ENCODE data around the gene RFC2.

Gene RFC2

DNA sequence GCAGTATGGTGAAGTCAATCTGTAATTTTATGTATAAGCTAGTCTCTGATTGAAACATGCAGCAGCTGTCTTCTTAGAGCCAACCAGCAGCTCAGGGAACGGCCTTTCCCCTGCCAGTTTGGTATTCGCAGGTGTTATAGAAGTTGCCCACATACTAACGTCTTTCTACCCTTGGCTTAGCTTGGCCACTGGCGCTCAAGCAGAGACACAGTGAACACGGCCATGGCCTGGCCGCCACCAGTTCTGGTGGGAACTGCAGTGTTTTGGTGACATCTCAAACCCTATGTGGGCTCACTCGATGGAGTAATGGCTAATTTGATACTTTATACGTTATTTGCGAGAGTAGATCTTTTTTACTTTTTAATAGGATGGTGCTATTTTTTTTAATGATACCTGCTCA lies 63.0 kb downstream of the RFC2 start:
- Mint-ChIP-seq H3K27me3 (no peaks in the 10 kb centered on the region), H3K9me3 (no peaks in the 10 kb centered on the region), H3K36me3 (peaks cover 31 to 65% of the 10 kb centered on the region in 2 donors), H3K27ac (no peak overlapping the region), H3K4me3 (no peak overlapping the region), H3K4me1 (peaks cover 16 to 38% of the 10 kb centered on the region in 2 donors)
- DNase-seq (no peak), ATAC-seq (replicated peaks) (no peak)

DNA sequence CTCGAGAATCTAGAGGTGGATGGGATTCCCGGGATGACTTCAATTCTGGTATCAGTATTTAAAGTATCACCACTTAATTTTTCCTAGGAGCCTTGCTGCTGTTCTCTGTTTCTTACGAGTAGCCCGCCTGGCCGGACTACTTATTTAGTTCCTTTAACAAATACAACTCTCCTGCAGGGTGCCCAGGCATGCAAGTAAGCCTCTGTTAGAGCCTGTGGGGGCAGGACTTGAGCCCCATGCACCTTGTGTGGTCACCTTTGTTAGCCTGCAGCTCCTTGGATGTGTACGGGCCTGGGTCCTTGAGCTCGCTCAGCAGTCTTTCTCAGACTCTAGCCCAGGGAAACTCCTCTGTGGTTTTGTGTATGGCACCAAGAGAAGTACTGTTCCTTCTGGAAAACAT lies 63.9 kb downstream of the RFC2 start:
- H3K36me3 Mint-ChIP-seq = peaks cover 31 to 58% of the 10 kb centered on the region in 2 donors

DNA sequence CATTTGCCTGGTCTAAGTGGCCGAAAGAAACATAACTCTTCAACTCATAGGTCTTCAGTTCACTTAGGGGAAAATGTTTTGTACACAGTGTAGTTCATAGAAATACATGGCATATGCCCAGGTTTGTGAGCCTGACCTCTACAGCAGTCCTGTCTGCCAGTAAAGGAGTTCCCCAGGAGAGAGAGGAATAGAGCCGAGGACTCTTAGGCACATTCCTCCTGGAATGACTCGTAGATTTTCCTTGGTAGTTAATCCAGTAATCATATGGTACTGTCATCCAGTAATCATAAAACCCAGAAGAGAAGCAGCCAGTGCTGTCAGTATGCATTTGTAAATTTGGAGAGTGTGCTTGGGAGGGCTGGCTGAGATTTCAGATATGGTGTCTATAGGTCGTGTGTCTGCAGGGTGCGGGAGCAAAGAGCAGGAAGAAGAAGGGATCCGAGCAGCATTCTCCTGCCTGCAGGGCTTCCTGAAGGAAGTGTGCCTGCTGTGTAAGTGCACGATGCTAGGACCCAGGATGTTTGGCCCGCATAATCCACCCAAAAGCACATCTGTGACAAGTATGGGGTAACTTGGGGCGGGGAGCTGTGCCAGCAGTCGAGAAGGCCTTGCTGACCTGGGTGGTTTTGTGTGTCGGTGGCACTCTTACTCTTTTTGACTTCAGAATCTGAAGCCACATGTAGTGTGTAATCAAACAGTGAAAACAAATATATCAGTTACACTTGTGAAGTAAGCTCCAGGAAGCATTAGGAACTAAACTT lies 66.1 kb downstream of the RFC2 start:
- ATAC-seq (replicated peaks) (no peak), DNase-seq (no peak)
- Mint-ChIP-seq H3K4me3 (no peak overlapping the region), H3K27me3 (no peaks in the 10 kb centered on the region), H3K9me3 (no peaks in the 10 kb centered on the region), H3K27ac (peak overlapping the region; percentile 37), H3K4me1 (peaks cover 26 to 55% of the 10 kb centered on the region in 2 donors), H3K36me3 (peaks cover 28 to 48% of the 10 kb centered on the region in 2 donors)

More for the DNA sequence above, 63.9 kb downstream of the RFC2 start:
- H3K27ac Mint-ChIP-seq = peak overlapping the region; percentile 22
- no peaks in the 10 kb centered on the region for H3K27me3 Mint-ChIP-seq
- peaks cover 16 to 46% of the 10 kb centered on the region in 2 donors for H3K4me1 Mint-ChIP-seq
- DNase-seq (no peak), ATAC-seq (replicated peaks) (no peak)
- no peaks in the 10 kb centered on the region for H3K9me3 Mint-ChIP-seq
- H3K4me3 Mint-ChIP-seq = no peak overlapping the region

DNA sequence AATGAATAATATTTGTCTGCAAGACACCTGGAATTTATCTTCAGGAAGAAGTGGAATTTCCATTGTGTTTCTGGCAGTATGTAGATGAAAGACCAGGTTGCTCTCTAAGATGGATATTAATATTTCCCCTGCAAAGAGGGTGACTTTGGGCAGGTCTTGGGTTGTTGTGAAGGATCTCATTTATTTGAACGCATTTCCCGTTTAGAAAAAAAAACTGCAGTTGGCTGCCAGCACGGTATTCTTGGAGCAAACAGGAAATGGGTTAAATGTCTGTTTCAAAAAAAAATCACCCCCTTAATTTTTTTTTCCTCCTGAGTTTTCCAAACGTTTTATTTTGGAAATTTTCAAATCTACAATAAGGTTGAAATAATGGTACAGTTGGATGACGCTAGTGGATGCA lies 68.6 kb downstream of the RFC2 start:
- H3K9me3 Mint-ChIP-seq = no peaks in the 10 kb centered on the region
- no peak overlapping the region for H3K4me3 Mint-ChIP-seq
- peak overlapping the region; percentile 9 for H3K27ac Mint-ChIP-seq
- no peaks in the 10 kb centered on the region for H3K27me3 Mint-ChIP-seq
- DNase-seq (no peak), ATAC-seq (replicated peaks) (no peak)
- peaks cover 24 to 49% of the 10 kb centered on the region in 2 donors for H3K36me3 Mint-ChIP-seq
- H3K4me1 Mint-ChIP-seq = peaks cover 40 to 80% of the 10 kb centered on the region in 2 donors

DNA sequence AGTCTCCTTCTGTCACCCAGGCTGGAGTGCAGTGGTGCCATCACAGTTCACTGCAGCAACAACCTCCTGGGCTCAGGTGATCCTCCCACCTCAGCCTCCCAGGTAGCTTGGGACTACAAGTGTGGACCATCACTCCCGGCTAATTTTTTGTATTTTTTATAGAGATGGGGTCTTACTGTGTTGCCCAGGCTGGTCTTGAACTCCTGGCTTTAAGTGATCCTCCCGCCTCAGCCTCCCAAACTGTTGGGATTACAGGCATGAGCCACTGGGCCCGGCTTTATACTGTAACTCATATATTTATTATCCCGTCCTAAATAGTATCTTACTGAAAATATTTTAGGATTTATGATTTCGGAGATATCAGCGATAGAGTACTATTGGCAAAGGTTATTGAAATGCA lies 69.2 kb downstream of the RFC2 start:
- H3K27ac Mint-ChIP-seq = no peak overlapping the region
- ATAC-seq (replicated peaks) (no peak), DNase-seq (no peak)
- peak overlapping the region in 1 of 2 donors; percentile 8 for H3K4me3 Mint-ChIP-seq
- peaks cover 19 to 43% of the 10 kb centered on the region in 2 donors for H3K36me3 Mint-ChIP-seq
- H3K9me3 Mint-ChIP-seq = no peaks in the 10 kb centered on the region
- H3K27me3 Mint-ChIP-seq = no peaks in the 10 kb centered on the region
- peaks cover 44 to 84% of the 10 kb centered on the region in 2 donors for H3K4me1 Mint-ChIP-seq

DNA sequence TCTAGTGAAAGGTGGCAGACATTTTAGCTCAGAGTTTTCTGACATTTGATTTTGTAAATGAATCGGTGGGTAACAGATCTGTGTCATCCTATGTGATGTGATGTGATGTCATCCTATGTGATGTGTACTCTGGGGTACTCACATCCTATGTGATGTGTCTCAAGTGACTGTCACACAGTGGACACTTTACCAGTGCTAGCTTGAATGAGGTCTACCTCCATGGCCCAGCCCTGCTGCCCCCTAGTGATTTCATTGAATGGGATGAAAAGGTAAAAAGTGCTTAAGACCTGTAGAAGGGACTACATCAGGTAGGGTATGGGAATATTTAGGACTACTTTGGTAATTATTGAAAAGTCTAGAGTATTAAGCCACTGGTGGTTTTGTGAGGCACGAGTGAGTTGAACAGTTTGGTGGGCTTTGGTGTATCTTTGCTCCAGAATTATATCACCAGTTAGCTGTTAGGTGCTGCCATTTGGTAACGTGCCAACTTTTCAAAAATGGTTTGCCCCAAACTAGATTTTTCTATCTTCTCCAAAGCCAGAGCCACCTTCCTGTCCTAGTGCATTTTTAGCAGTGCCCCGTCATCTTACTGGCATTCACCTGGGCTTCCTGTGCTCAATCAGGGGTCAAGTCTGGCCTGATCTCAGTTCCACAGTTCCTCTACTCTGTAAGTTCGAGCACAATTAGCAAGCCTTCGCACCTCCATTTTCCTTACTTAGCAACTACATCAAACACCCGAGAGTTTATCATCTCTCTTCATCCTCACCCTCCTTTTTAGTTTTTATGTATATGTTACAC lies 70.3 kb downstream of the RFC2 start:
- no peak overlapping the region for H3K4me3 Mint-ChIP-seq
- DNase-seq (no peak), ATAC-seq (replicated peaks) (peak; percentile 49 to 60)
- H3K36me3 Mint-ChIP-seq = peaks cover 20 to 40% of the 10 kb centered on the region in 2 donors
- no peaks in the 10 kb centered on the region for H3K27me3 Mint-ChIP-seq
- no peaks in the 10 kb centered on the region for H3K9me3 Mint-ChIP-seq
- peaks cover 45 to 90% of the 10 kb centered on the region in 2 donors for H3K4me1 Mint-ChIP-seq
- peak overlapping the region; percentile 32 for H3K27ac Mint-ChIP-seq

DNA sequence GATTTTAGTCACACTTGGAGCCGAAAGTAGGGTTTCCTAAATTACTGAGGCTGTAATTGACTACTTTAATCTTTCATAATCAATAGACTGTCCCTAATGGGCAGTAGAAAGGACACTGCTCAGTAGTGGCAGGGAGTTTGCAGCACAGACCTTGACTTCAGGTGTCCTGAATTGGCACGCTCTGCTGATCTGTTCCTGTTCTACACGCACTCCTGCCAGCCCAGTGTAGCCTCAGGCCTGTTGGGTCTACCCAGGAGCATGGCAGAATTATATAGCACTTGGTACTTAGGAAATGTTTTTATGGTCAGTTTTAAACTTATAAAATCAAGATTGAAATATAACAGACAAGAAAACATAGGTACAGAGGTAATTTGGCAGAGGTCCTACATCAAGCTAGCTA lies 71.1 kb downstream of the RFC2 start:
- no peaks in the 10 kb centered on the region for H3K9me3 Mint-ChIP-seq
- H3K4me3 Mint-ChIP-seq = no peak overlapping the region
- H3K27ac Mint-ChIP-seq = peak overlapping the region; percentile 77
- H3K4me1 Mint-ChIP-seq = peaks cover 45 to 92% of the 10 kb centered on the region in 2 donors
- peaks cover 17 to 36% of the 10 kb centered on the region in 2 donors for H3K36me3 Mint-ChIP-seq
- no peak for ATAC-seq (replicated peaks)
- H3K27me3 Mint-ChIP-seq = no peaks in the 10 kb centered on the region
- DNase-seq = no peak

DNA sequence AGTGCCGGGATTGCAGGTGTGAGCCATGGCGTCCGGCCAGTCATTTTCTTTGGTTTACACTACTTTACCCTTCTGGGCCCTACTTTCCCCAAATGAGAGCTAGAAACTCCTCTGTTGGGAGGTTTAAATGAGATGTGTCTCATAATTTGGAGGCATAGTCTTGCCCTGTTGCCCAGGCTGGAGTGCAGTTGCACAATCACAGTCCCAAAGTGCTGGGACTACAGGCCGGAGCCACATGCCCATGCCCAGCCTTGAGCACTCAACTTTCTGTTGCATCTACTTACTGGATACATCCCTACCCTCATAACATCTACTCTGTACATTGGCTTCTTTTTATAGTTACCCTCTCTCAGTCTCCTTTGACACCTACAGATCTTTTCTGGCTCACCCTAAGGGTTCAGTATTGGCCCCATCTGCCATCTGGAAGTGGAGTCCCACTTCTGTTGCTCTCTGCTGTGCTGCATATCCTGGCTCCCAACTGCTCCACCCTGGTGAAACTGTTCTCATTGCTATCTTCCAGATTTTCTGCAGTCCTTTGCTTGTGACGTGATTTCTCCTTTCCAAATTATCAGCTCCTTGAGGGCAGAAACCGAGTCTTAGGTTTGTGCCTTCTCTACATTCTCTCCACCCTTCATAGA lies 71.6 kb downstream of the RFC2 start:
- no peaks in the 10 kb centered on the region for H3K9me3 Mint-ChIP-seq
- no peaks in the 10 kb centered on the region for H3K27me3 Mint-ChIP-seq
- no peak for DNase-seq
- peaks cover 12 to 34% of the 10 kb centered on the region in 2 donors for H3K36me3 Mint-ChIP-seq
- H3K4me3 Mint-ChIP-seq = peak overlapping the region in 1 of 2 donors; percentile 2
- ATAC-seq (replicated peaks) = no peak
- peak overlapping the region; percentile 77 for H3K27ac Mint-ChIP-seq
- peaks cover 45 to 92% of the 10 kb centered on the region in 2 donors for H3K4me1 Mint-ChIP-seq

DNA sequence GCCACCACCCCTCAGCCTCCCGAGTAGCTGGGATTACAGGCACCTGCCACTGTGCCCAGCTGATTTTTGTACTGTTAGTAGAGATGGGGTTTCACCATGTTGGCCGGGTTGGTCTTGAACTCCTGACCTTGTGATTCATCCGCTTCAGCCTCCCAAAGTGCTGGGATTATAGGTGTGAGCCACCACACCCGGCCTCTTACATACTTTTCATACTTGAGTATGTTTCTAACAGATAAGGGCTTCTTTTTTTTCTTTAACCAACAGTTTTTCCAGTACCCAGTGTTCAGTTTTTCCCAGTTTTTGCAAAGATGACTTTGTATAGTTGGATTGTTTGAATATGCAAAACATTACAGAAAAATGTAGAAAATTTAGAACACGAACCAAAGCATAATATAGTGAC lies 72.4 kb downstream of the RFC2 start:
- H3K27me3 Mint-ChIP-seq = no peaks in the 10 kb centered on the region
- H3K9me3 Mint-ChIP-seq = no peaks in the 10 kb centered on the region
- peaks cover 46 to 92% of the 10 kb centered on the region in 2 donors for H3K4me1 Mint-ChIP-seq
- DNase-seq = no peak
- H3K4me3 Mint-ChIP-seq = no peak overlapping the region
- H3K27ac Mint-ChIP-seq = no peak overlapping the region
- peaks cover 11 to 34% of the 10 kb centered on the region in 2 donors for H3K36me3 Mint-ChIP-seq
- no peak for ATAC-seq (replicated peaks)
